22Rv1 (cell line): ENCODE measurements around the gene PDP2.

Experiments used
- H3K27ac ChIP-seq: fragments of 450-650 bp; 2 replicates; pipeline ENCODE4 v1.5.1; 2017
- CTCF ChIP-seq: fragments of 450-650 bp; IDR thresholded peaks from 2 replicates; pipeline ENCODE4 v1.5.1; 2017; ENCODE audit warnings: mild to moderate bottlenecking
- ZFX ChIP-seq: fragments of 450-650 bp; IDR thresholded peaks from 2 replicates; pipeline ENCODE4 v1.6.1; 2017; ENCODE audit warnings: antibody characterized with exemption, borderline replicate concordance

Gene PDP2

GRCh38 chr16:66926961-66927436, 46.7 kb downstream of the PDP2 start:
- H3K27ac ChIP-seq: no peak overlapping the region

GRCh38 chr16:66927918-66928649, 47.8 kb downstream of the PDP2 start:
- TF ChIP-seq ZFX: no peak
- no peak for TF ChIP-seq CTCF
- H3K27ac ChIP-seq: no peak overlapping the region

More at GRCh38 chr16:66926961-66927436, 46.7 kb downstream of the PDP2 start:
- TF ChIP-seq CTCF: no peak
- TF ChIP-seq ZFX: no peak

- no peak for TF ChIP-seq ZFX
- TF ChIP-seq CTCF: peak; percentile 27
- H3K27ac ChIP-seq: no peak overlapping the region
Measured at GRCh38 chr16:66928702-66929388, 48.5 kb downstream of the PDP2 start.

- H3K27ac ChIP-seq: no peak overlapping the region
Measured at GRCh38 chr16:66930189-66930588, 49.9 kb downstream of the PDP2 start.

GRCh38 chr16:66931665-66932064, 51.4 kb downstream of the PDP2 start:
- no peak overlapping the region for H3K27ac ChIP-seq
- TF ChIP-seq ZFX: no peak
- TF ChIP-seq CTCF: no peak

More at GRCh38 chr16:66930189-66930588, 49.9 kb downstream of the PDP2 start:
- TF ChIP-seq ZFX (no peak), CTCF (no peak)

GRCh38 chr16:66932076-66932475, 51.8 kb downstream of the PDP2 start:
- H3K27ac ChIP-seq: no peak overlapping the region
- TF ChIP-seq ZFX: no peak
- no peak for TF ChIP-seq CTCF

- peak overlapping the region; percentile 70 for H3K27ac ChIP-seq
- TF ChIP-seq CTCF: no peak
- TF ChIP-seq ZFX: no peak
Measured at GRCh38 chr16:66933776-66934137, 53.4 kb downstream of the PDP2 start.
